WTC11 (cell line): Measurements from ENCODE around the gene TMEM97. TPM values are rescaled to one million over a fixed set of nuclear protein-coding genes. Genes with fewer than 3 reads are reported as not detected.

Experiments used
- ATAC-seq: fragments of 200-7000 bp; cut with Tn5 transposase; 2 replicates; pipeline ENCODE4 v1.10.0; 2021; ENCODE audit warnings: mild to moderate bottlenecking, moderate library complexity
- CTCF ChIA-PET: fragments of 300-600 bp; sonication (Branson Sonifier 250); formaldehyde crosslinking; loops from one replicate; lab custom pipeline; 2021; ENCODE audit warnings: antibody characterized with exemption; lab: Charles Lee
- POLR2A ChIA-PET: fragments of 350-600 bp; sonication (Branson Sonifier 250); formaldehyde crosslinking; loops from one replicate; lab custom pipeline; 2021; ENCODE audit warnings: antibody characterized with exemption; lab: Charles Lee
- DNase-seq: peaks from one replicate; pipeline ENCODE4 v3.0.0; 2021; ENCODE audit warnings: low spot score
- H3K27ac Mint-ChIP-seq: 2 replicates; pipeline ENCODE4 v1.8.0; 2021; ENCODE audit warnings: mixed read lengths
- H3K27me3 Mint-ChIP-seq: 2 replicates; pipeline ENCODE4 v1.8.0; 2021; ENCODE audit warnings: low read depth, mild to moderate bottlenecking, moderate library complexity, mixed read lengths
- H3K36me3 Mint-ChIP-seq: 2 replicates; pipeline ENCODE4 v1.8.0; 2021; ENCODE audit warnings: mixed read lengths
- H3K4me1 Mint-ChIP-seq: 2 replicates; pipeline ENCODE4 v1.8.0; 2022; ENCODE audit warnings: mixed read lengths
- H3K4me3 Mint-ChIP-seq: 2 replicates; pipeline ENCODE4 v1.8.0; 2021; ENCODE audit warnings: mild to moderate bottlenecking, moderate library complexity, mixed read lengths
- H3K9me3 Mint-ChIP-seq: 2 replicates; pipeline ENCODE4 v1.8.0; 2021; ENCODE audit warnings: mixed read lengths
- ATF1 ChIP-seq: sonication (generic); formaldehyde crosslinking; IDR thresholded peaks from 2 replicates; pipeline ENCODE4 v1.8.1; 2023; ENCODE audit warnings: mild to moderate bottlenecking, moderate library complexity, missing genetic modification reagents
- ATF6 ChIP-seq: sonication (generic); formaldehyde crosslinking; IDR thresholded peaks from 2 replicates; pipeline ENCODE4 v1.8.1; 2023; ENCODE audit warnings: mild to moderate bottlenecking, missing genetic modification reagents
- MYBL2 ChIP-seq: sonication (generic); formaldehyde crosslinking; IDR thresholded peaks from 2 replicates; pipeline ENCODE4 v1.8.1; 2023; ENCODE audit warnings: mild to moderate bottlenecking, moderate library complexity, missing genetic modification reagents
- NFYB ChIP-seq: sonication (generic); formaldehyde crosslinking; conservative IDR thresholded peaks from 2 replicates; pipeline ENCODE4 v1.8.0; 2022; ENCODE audit warnings: low read depth, missing genetic modification reagents
- OVOL2 ChIP-seq: fragments of 250-450 bp; sonication (Bioruptor Pico); IDR thresholded peaks from 2 replicates; pipeline ENCODE4 v1.9.0; 2021; ENCODE audit warnings: mild to moderate bottlenecking, borderline replicate concordance
- SMAD3 ChIP-seq: sonication (generic); formaldehyde crosslinking; IDR thresholded peaks from 2 replicates; pipeline ENCODE4 v1.8.0; 2022; ENCODE audit warnings: missing genetic modification reagents, mild to moderate bottlenecking, borderline replicate concordance
- SOX15 ChIP-seq: fragments of 250-450 bp; sonication (Bioruptor Pico); IDR thresholded peaks from 2 replicates; pipeline ENCODE4 v1.9.0; 2021; ENCODE audit warnings: mild to moderate bottlenecking
- USF1 ChIP-seq: sonication (generic); formaldehyde crosslinking; IDR thresholded peaks from 2 replicates; pipeline ENCODE4 v1.8.0; 2022; ENCODE audit warnings: mild to moderate bottlenecking, missing genetic modification reagents
- ZNF232 ChIP-seq: sonication (generic); formaldehyde crosslinking; IDR thresholded peaks from 2 replicates; pipeline ENCODE4 v1.8.0; 2022; ENCODE audit warnings: mild to moderate bottlenecking, missing genetic modification reagents
- ZSCAN18 ChIP-seq: fragments of 250-450 bp; sonication (Bioruptor Pico); IDR thresholded peaks from 2 replicates; pipeline ENCODE4 v2.1.2; 2022; ENCODE audit warnings: mild to moderate bottlenecking, moderate library complexity
- total RNA-seq: library from RNA; stranded (reverse); gene quantifications from 3 replicates; pipeline ENCODE4 v1.2.3, GENCODE V29; 2021
- TF ChIP-seq, protein P1 (sequence below): fragments of 250-450 bp; sonication (Bioruptor Pico); IDR thresholded peaks from 2 replicates; pipeline ENCODE4 v1.9.0; 2021; ENCODE audit warnings: moderate library complexity, mild to moderate bottlenecking, inconsistent platforms, borderline replicate concordance
- TF ChIP-seq, protein P2 (sequence below): sonication (generic); formaldehyde crosslinking; conservative IDR thresholded peaks from 2 replicates; pipeline ENCODE4 v1.8.1; 2023; ENCODE audit warnings: mild to moderate bottlenecking, low read depth, missing genetic modification reagents, moderate library complexity
- TF ChIP-seq, protein P3 (sequence below): sonication (generic); formaldehyde crosslinking; IDR thresholded peaks from 2 replicates; pipeline ENCODE4 v1.8.1; 2022; ENCODE audit warnings: mild to moderate bottlenecking, moderate library complexity, missing genetic modification reagents
- TF ChIP-seq, protein P4 (sequence below): fragments of 250-450 bp; sonication (Bioruptor Pico); IDR thresholded peaks from 2 replicates; pipeline ENCODE4 v1.9.0; 2021; ENCODE audit warnings: mild to moderate bottlenecking

Gene TMEM97
- total RNA-seq, 1 experiment from 2014 or later: 68.0 TPM

GRCh38 chr17:28344011-28344410, 25.0 kb downstream of the TMEM97 start (continued):
- no peak for TF ChIP-seq ATF6 (CRISPR knock-in tag)
- TF ChIP-seq, protein P1, sequence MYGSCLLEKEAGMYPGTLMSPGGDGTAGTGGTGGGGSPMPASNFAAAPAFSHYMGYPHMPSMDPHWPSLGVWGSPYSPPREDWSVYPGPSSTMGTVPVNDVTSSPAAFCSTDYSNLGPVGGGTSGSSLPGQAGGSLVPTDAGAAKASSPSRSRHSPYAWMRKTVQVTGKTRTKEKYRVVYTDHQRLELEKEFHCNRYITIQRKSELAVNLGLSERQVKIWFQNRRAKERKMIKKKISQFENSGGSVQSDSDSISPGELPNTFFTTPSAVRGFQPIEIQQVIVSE (CRISPR knock-in tag): no peak
- TF ChIP-seq ATF1 (CRISPR knock-in tag): no peak
- no peak for TF ChIP-seq SMAD3 (CRISPR knock-in tag)

GRCh38 chr17:28344435-28344901, 25.5 kb downstream of the TMEM97 start:
- Mint-ChIP-seq H3K36me3 (peaks cover 45% of the 10 kb centered on the region), H3K27ac (no peak overlapping the region), H3K4me3 (no peak overlapping the region), H3K9me3 (no peaks in the 10 kb centered on the region), H3K4me1 (peaks cover 6% of the 10 kb centered on the region; the same call in 1 of the 2 replicates), H3K27me3 (no peaks in the 10 kb centered on the region)
- ATAC-seq: no peak
- ChIA-PET CTCF (interaction anchor here (1.6 kb wide), 1 partner anchor 13 kb away, joined by 4 read pairs; the partner anchor contains the start of gene POLDIP2), POLR2A (no interaction called here)
- TF ChIP-seq, protein P2, sequence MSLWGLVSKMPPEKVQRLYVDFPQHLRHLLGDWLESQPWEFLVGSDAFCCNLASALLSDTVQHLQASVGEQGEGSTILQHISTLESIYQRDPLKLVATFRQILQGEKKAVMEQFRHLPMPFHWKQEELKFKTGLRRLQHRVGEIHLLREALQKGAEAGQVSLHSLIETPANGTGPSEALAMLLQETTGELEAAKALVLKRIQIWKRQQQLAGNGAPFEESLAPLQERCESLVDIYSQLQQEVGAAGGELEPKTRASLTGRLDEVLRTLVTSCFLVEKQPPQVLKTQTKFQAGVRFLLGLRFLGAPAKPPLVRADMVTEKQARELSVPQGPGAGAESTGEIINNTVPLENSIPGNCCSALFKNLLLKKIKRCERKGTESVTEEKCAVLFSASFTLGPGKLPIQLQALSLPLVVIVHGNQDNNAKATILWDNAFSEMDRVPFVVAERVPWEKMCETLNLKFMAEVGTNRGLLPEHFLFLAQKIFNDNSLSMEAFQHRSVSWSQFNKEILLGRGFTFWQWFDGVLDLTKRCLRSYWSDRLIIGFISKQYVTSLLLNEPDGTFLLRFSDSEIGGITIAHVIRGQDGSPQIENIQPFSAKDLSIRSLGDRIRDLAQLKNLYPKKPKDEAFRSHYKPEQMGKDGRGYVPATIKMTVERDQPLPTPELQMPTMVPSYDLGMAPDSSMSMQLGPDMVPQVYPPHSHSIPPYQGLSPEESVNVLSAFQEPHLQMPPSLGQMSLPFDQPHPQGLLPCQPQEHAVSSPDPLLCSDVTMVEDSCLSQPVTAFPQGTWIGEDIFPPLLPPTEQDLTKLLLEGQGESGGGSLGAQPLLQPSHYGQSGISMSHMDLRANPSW: no peak
- TF ChIP-seq, protein P3, sequence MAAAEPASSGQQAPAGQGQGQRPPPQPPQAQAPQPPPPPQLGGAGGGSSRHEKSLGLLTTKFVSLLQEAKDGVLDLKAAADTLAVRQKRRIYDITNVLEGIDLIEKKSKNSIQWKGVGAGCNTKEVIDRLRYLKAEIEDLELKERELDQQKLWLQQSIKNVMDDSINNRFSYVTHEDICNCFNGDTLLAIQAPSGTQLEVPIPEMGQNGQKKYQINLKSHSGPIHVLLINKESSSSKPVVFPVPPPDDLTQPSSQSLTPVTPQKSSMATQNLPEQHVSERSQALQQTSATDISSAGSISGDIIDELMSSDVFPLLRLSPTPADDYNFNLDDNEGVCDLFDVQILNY (CRISPR knock-in tag): no peak
- TF ChIP-seq OVOL2 (CRISPR knock-in tag) (no peak), MYBL2 (CRISPR knock-in tag) (no peak), ZNF232 (CRISPR knock-in tag) (no peak), SOX15 (CRISPR knock-in tag) (no peak), ZSCAN18 (CRISPR knock-in tag) (no peak), USF1 (no peak), NFYB (CRISPR knock-in tag) (no peak)
- TF ChIP-seq, protein P4, sequence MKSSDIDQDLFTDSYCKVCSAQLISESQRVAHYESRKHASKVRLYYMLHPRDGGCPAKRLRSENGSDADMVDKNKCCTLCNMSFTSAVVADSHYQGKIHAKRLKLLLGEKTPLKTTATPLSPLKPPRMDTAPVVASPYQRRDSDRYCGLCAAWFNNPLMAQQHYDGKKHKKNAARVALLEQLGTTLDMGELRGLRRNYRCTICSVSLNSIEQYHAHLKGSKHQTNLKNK (CRISPR knock-in tag): no peak
- no peak for DNase-seq
